Stimulated activated CD4-positive, alpha-beta T cell treated with anti-CD3 and anti-CD28 coated beads, Interleukin-4, amount 100 ng/mL, for 24 hours (primary cell): ENCODE measurements around the gene CRK.
"Not testable (repeated sequence)": the region's sequence is repeated elsewhere in the genome, so short reads cannot be mapped to it uniquely, and the experiment has no call there.

Source experiments
- DNase-seq: peaks from one replicate; pipeline ENCODE4 v3.0.0-alpha.2; 2020

The CRK gene

GRCh38 chr17:1462164-1463112 is 6.4 kb upstream of the CRK start:
- DNase-seq, result no peak

- no peak for DNase-seq
Measured at GRCh38 chr17:1461198-1461944, 5.3 kb upstream of the CRK start.

GRCh38 chr17:1460233-1460632 is 4.2 kb upstream of the CRK start:
- no peak for DNase-seq

GRCh38 chr17:1455291-1455796 is 688 bp downstream of the CRK start:
- peak; percentile 45 for DNase-seq

GRCh38 chr17:1454541-1454940 is 1.5 kb downstream of the CRK start:
- no peak for DNase-seq

GRCh38 chr17:1453694-1454093 is 2.3 kb downstream of the CRK start:
- DNase-seq, result not testable (repeated sequence)

GRCh38 chr17:1452836-1453235 is 3.2 kb downstream of the CRK start:
- no peak for DNase-seq

GRCh38 chr17:1450261-1450660 is 5.8 kb downstream of the CRK start:
- DNase-seq, result not testable (repeated sequence)

- DNase-seq, result no peak
Measured at GRCh38 chr17:1449412-1449967, 6.5 kb downstream of the CRK start.

GRCh38 chr17:1447052-1447451 is 9.0 kb downstream of the CRK start:
- DNase-seq, result no peak

- no peak for DNase-seq
Measured at GRCh38 chr17:1446201-1446600, 9.8 kb downstream of the CRK start.

- DNase-seq, result not testable (repeated sequence)
Measured at GRCh38 chr17:1445695-1446094, 10.3 kb downstream of the CRK start.

- DNase-seq, result not testable (repeated sequence)
Measured at GRCh38 chr17:1442721-1443120, 13.3 kb downstream of the CRK start.

- DNase-seq, result no peak
Measured at GRCh38 chr17:1442187-1442586, 13.8 kb downstream of the CRK start.

- DNase-seq, result no peak
Measured at GRCh38 chr17:1440921-1441320, 15.1 kb downstream of the CRK start.

- DNase-seq, result no peak
Measured at GRCh38 chr17:1438593-1439083, 17.4 kb downstream of the CRK start.

- DNase-seq, result no peak
Measured at GRCh38 chr17:1435326-1435725, 20.7 kb downstream of the CRK start.

GRCh38 chr17:1434150-1434549 is 21.9 kb downstream of the CRK start:
- no peak for DNase-seq

- DNase-seq, result peak; percentile 7
Measured at GRCh38 chr17:1431631-1432104, 24.4 kb downstream of the CRK start.

GRCh38 chr17:1423456-1424135 is 32.4 kb downstream of the CRK start:
- DNase-seq, result no peak

GRCh38 chr17:1422885-1423284 is 33.1 kb downstream of the CRK start:
- peak; percentile 6 for DNase-seq

- no peak for DNase-seq
Measured at GRCh38 chr17:1421470-1421869, 34.6 kb downstream of the CRK start.

GRCh38 chr17:1420981-1421380 is 35.1 kb downstream of the CRK start:
- DNase-seq, result no peak
